22Rv1 (cell line): Measurements from ENCODE around the gene BEND5.

Experiments used
- H3K27ac ChIP-seq: fragments of 450-650 bp; 2 replicates; pipeline ENCODE4 v1.5.1; 2017
- ZFX ChIP-seq: fragments of 450-650 bp; IDR thresholded peaks from 2 replicates; pipeline ENCODE4 v1.6.1; 2017; ENCODE audit warnings: antibody characterized with exemption, borderline replicate concordance
- TF ChIP-seq, protein P1 (sequence below): fragments of 450-650 bp; IDR thresholded peaks from 2 replicates; pipeline ENCODE4 v1.5.1; 2017; ENCODE audit warnings: mild to moderate bottlenecking

BEND5 gene

GRCh38 chr1:48803474-48803873, 26.8 kb upstream of the BEND5 start:
- no peak overlapping the region for H3K27ac ChIP-seq
- TF ChIP-seq ZFX, result no peak
- TF ChIP-seq, protein P1, sequence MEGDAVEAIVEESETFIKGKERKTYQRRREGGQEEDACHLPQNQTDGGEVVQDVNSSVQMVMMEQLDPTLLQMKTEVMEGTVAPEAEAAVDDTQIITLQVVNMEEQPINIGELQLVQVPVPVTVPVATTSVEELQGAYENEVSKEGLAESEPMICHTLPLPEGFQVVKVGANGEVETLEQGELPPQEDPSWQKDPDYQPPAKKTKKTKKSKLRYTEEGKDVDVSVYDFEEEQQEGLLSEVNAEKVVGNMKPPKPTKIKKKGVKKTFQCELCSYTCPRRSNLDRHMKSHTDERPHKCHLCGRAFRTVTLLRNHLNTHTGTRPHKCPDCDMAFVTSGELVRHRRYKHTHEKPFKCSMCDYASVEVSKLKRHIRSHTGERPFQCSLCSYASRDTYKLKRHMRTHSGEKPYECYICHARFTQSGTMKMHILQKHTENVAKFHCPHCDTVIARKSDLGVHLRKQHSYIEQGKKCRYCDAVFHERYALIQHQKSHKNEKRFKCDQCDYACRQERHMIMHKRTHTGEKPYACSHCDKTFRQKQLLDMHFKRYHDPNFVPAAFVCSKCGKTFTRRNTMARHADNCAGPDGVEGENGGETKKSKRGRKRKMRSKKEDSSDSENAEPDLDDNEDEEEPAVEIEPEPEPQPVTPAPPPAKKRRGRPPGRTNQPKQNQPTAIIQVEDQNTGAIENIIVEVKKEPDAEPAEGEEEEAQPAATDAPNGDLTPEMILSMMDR, result no peak

DNA sequence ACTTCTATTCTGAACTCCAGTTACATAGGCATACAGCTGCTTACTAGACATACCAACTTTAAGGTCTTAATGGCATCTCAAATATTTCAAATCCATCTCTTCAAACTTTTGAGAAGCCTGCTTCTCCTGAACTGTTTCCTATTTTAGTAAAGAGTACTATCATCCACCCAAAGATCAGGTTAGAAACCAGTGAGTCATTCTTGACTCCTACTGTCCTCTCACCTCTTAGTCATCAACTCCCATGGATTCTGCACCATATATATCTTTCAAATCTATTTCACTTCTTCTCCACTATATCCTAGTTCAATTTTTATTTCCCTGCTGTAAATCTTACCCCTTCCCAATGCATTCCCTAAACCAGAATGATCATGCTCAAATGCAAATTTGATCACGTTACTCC, 18.1 kb upstream of the BEND5 start:
- TF ChIP-seq, protein P1, result no peak
- TF ChIP-seq ZFX, result no peak
- no peak overlapping the region for H3K27ac ChIP-seq

DNA sequence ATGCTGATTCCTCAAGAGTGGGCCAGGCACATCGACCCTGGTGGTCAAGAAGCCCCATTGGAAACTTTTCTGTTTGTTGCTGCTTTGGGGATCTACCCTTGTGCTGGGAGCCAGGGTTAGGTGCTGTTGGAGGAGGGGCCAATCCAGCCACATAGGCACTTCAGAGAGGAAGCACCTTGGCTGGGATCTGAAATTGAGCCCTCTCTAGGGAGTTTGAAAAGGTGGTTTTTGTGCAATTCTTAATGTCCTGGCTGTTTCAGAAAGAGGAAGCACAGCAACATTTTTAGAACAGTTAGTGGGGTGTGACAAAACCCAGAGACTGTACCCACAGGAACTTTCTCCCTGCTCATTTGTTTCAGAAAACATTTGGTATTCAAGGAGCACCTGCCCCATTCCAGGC, 17.2 kb upstream of the BEND5 start:
- H3K27ac ChIP-seq, result no peak overlapping the region
- TF ChIP-seq, protein P1, result no peak
- no peak for TF ChIP-seq ZFX

- TF ChIP-seq, protein P1, result no peak
- no peak for TF ChIP-seq ZFX
- H3K27ac ChIP-seq, result no peak overlapping the region
These were observed 16.3 kb upstream of the BEND5 start for GRCh38 chr1:48792961-48793360.

GRCh38 chr1:48790397-48790796, 13.7 kb upstream of the BEND5 start:
- no peak overlapping the region for H3K27ac ChIP-seq
- TF ChIP-seq, protein P1, result no peak
- TF ChIP-seq ZFX, result no peak

GRCh38 chr1:48789903-48790302, 13.2 kb upstream of the BEND5 start:
- H3K27ac ChIP-seq, result no peak overlapping the region

DNA sequence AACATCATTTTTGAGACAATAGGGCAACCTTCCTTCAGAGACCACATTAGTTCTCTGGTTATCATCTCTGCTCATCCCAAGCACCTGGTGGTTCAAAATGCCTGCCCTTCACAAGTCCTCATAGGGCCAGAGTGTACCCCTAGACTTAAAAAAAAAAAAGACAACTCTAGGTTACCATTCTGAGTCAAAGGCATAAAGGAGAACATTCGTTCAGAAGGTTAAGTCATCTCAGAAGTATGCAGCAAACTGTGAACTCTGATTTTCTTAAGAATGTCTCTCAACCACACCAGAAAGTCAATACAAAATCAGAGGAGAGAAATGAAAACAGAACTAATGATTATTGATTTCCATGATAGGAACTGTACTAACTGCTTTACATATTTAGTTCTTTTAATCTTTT, 9.2 kb upstream of the BEND5 start:
- no peak overlapping the region for H3K27ac ChIP-seq
- no peak for TF ChIP-seq ZFX
- TF ChIP-seq, protein P1, result no peak

More at GRCh38 chr1:48789903-48790302, 13.2 kb upstream of the BEND5 start:
- TF ChIP-seq ZFX, result no peak
- TF ChIP-seq, protein P1, result no peak

DNA sequence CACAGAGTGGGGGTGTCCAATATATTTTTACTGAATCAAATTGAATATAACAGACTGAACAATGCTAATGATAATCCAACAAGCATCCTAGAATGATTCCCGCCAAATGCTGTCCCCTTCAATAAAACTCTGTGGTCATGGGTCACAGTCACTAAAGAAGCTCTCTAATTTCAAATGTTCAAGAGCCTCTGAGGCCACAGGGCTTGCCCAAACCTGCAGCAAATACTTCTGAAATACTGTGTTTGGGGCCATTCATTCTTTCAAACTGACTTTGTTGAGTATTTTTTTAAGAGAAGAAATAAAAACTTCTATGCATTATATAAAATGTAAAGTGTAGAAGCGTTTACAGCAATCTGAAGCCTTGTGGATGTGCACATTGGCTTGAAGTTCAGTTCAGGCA, 7.6 kb upstream of the BEND5 start:
- TF ChIP-seq, protein P1, result no peak
- no peak for TF ChIP-seq ZFX
- no peak overlapping the region for H3K27ac ChIP-seq
